Measurements from ENCODE around the gene CMC4.

Gene CMC4

GRCh38 chrX:155065035-155065734 lies 5.8 kb downstream of the CMC4 start:
- no peak for TF ChIP-seq POLR2AphosphoS5 (IDR thresholded peaks at IDR 0.05; ENCODE audit: low read depth, low read length)
- TF ChIP-seq TAF1 (IDR thresholded peaks at IDR 0.05; ENCODE audit: borderline replicate concordance, insufficient read depth, low read length), result no peak
- no peak for TF ChIP-seq FOXP2 (optimal IDR thresholded peaks at IDR 0.05; ENCODE audit: borderline replicate concordance, extremely low read depth, extremely low read length, insufficient read depth)
- no peak for TF ChIP-seq REST (IDR thresholded peaks at IDR 0.05; ENCODE audit: insufficient read depth in 1 of 2, low read depth in 2 of 2, low read length in 2 of 2)
- no peak for TF ChIP-seq SIN3A (IDR thresholded peaks at IDR 0.05; ENCODE audit: borderline replicate concordance, insufficient read depth, low read length)

- TF ChIP-seq FOXP2 (optimal IDR thresholded peaks at IDR 0.05; ENCODE audit: borderline replicate concordance, extremely low read depth, extremely low read length, insufficient read depth) (no peak), REST (IDR thresholded peaks at IDR 0.05; ENCODE audit: insufficient read depth in 1 of 2, low read depth in 2 of 2, low read length in 2 of 2) (no peak), POLR2AphosphoS5 (IDR thresholded peaks at IDR 0.05; ENCODE audit: low read depth, low read length) (no peak), TAF1 (IDR thresholded peaks at IDR 0.05; ENCODE audit: borderline replicate concordance, insufficient read depth, low read length) (no peak)
These were observed 9.2 kb downstream of the CMC4 start for GRCh38 chrX:155061760-155062159.

- no peak for TF ChIP-seq SIN3A (IDR thresholded peaks at IDR 0.05; ENCODE audit: borderline replicate concordance, insufficient read depth, low read length)
- peak; percentile 58 to 80; a peak in 3 of 4 replicates for TF ChIP-seq REST (IDR thresholded peaks at IDR 0.05; ENCODE audit: insufficient read depth in 1 of 2, low read depth in 2 of 2, low read length in 2 of 2)
- TF ChIP-seq TAF1 (IDR thresholded peaks at IDR 0.05; ENCODE audit: borderline replicate concordance, insufficient read depth, low read length), result no peak
These were observed 13.8 kb downstream of the CMC4 start for GRCh38 chrX:155056877-155057792.

GRCh38 chrX:155056471-155056870 lies 14.5 kb downstream of the CMC4 start:
- TF ChIP-seq TAF1 (IDR thresholded peaks at IDR 0.05; ENCODE audit: borderline replicate concordance, insufficient read depth, low read length) (no peak), POLR2AphosphoS5 (IDR thresholded peaks at IDR 0.05; ENCODE audit: low read depth, low read length) (no peak), FOXP2 (optimal IDR thresholded peaks at IDR 0.05; ENCODE audit: borderline replicate concordance, extremely low read depth, extremely low read length, insufficient read depth) (no peak), REST (IDR thresholded peaks at IDR 0.05; ENCODE audit: insufficient read depth in 1 of 2, low read depth in 2 of 2, low read length in 2 of 2) (no peak), SIN3A (IDR thresholded peaks at IDR 0.05; ENCODE audit: borderline replicate concordance, insufficient read depth, low read length) (no peak)

All from PFSK-1 (cell line).